Progenitor cell of endocrine pancreas (in vitro differentiated cells): ENCODE data around the gene ADARB1. TPM values are rescaled to one million over a fixed set of nuclear protein-coding genes. Genes with fewer than 3 reads are reported as not detected.

Source experiments
- DNase-seq: peaks from one replicate; pipeline ENCODE4 v3.0.0; 2021; ENCODE audit warnings: low spot score; ENCODE audit not compliant: unreplicated experiment
- H3K27ac Mint-ChIP-seq: 2 replicates; pipeline ENCODE4 v1.8.0; 2021; ENCODE audit warnings: mild to moderate bottlenecking, moderate library complexity, mixed read lengths
- H3K27me3 Mint-ChIP-seq: 2 replicates; pipeline ENCODE4 v1.8.0; 2021; ENCODE audit warnings: mixed read lengths
- H3K36me3 Mint-ChIP-seq: 2 replicates; pipeline ENCODE4 v1.8.0; 2022; ENCODE audit warnings: mixed read lengths; ENCODE audit not compliant: insufficient read depth
- H3K4me1 Mint-ChIP-seq: 2 replicates; pipeline ENCODE4 v1.8.0; 2021; ENCODE audit warnings: low read depth, mixed read lengths
- H3K4me3 Mint-ChIP-seq: 2 replicates; pipeline ENCODE4 v1.8.0; 2021; ENCODE audit warnings: low read depth, mild to moderate bottlenecking, moderate library complexity, mixed read lengths
- H3K9me3 Mint-ChIP-seq: 2 replicates; pipeline ENCODE4 v1.8.0; 2021; ENCODE audit warnings: low read depth, mixed read lengths
- CTCF ChIP-seq: fragments of 200-600 bp; sonication (generic); IDR thresholded peaks from one replicate; pipeline ENCODE4 v1.5.0; 2021; ENCODE audit warnings: antibody characterized with exemption, mild to moderate bottlenecking; ENCODE audit not compliant: unreplicated experiment
- total RNA-seq: library from RNA; stranded (reverse); gene quantifications from 2 replicates; pipeline ENCODE4 v1.2.1, GENCODE V29; 2021

ADARB1 gene
- total RNA-seq, 1 donor from 2014 or later = 19.1 TPM

GRCh38 chr21:45055861-45056260 lies 18.5 kb upstream of the ADARB1 start:
- no peak for DNase-seq
- no peak overlapping the region for H3K27ac Mint-ChIP-seq
- H3K36me3 Mint-ChIP-seq = no peaks in the 10 kb centered on the region
- no peak overlapping the region for H3K4me3 Mint-ChIP-seq
- H3K4me1 Mint-ChIP-seq = peaks cover 2% of the 10 kb centered on the region
- TF ChIP-seq CTCF = no peak
- peaks cover 36% of the 10 kb centered on the region for H3K27me3 Mint-ChIP-seq
- H3K9me3 Mint-ChIP-seq = no peaks in the 10 kb centered on the region

GRCh38 chr21:45056296-45056904 lies 18.0 kb upstream of the ADARB1 start:
- no peaks in the 10 kb centered on the region for H3K36me3 Mint-ChIP-seq
- peaks cover under 1% of the 10 kb centered on the region for H3K4me1 Mint-ChIP-seq
- peaks cover 35% of the 10 kb centered on the region for H3K27me3 Mint-ChIP-seq
- DNase-seq = no peak
- H3K9me3 Mint-ChIP-seq = no peaks in the 10 kb centered on the region
- TF ChIP-seq CTCF = no peak
- H3K27ac Mint-ChIP-seq = no peak overlapping the region
- no peak overlapping the region for H3K4me3 Mint-ChIP-seq

GRCh38 chr21:45056917-45057560 lies 17.3 kb upstream of the ADARB1 start:
- Mint-ChIP-seq H3K36me3 (no peaks in the 10 kb centered on the region), H3K27me3 (peaks cover 34% of the 10 kb centered on the region), H3K4me3 (no peak overlapping the region), H3K4me1 (no peaks in the 10 kb centered on the region), H3K27ac (no peak overlapping the region), H3K9me3 (no peaks in the 10 kb centered on the region)
- no peak for DNase-seq
- TF ChIP-seq CTCF = no peak

GRCh38 chr21:45057886-45058285 lies 16.5 kb upstream of the ADARB1 start:
- Mint-ChIP-seq H3K27me3 (peaks cover 35% of the 10 kb centered on the region), H3K4me3 (no peak overlapping the region), H3K36me3 (no peaks in the 10 kb centered on the region), H3K9me3 (no peaks in the 10 kb centered on the region), H3K4me1 (no peaks in the 10 kb centered on the region), H3K27ac (no peak overlapping the region)
- no peak for DNase-seq
- no peak for TF ChIP-seq CTCF

- H3K27me3 Mint-ChIP-seq = peaks cover 30% of the 10 kb centered on the region
These were observed 15.3 kb upstream of the ADARB1 start for GRCh38 chr21:45059121-45059520.

More at GRCh38 chr21:45059121-45059520, 15.3 kb upstream of the ADARB1 start:
- Mint-ChIP-seq H3K36me3 (no peaks in the 10 kb centered on the region), H3K9me3 (no peaks in the 10 kb centered on the region), H3K4me1 (no peaks in the 10 kb centered on the region), H3K4me3 (no peak overlapping the region), H3K27ac (no peak overlapping the region)
- TF ChIP-seq CTCF = no peak
- DNase-seq = no peak
